ENCODE data around the gene NSMCE1. TPM values are rescaled to one million over a fixed set of nuclear protein-coding genes. Genes with fewer than 3 reads are reported as not detected.

NSMCE1 gene
- total and polyA plus RNA-seq, 2 of the 8 experiments (the other 6 are each of a cell fraction or from before 2014, with no cell fraction given), result 8.1 to 16.6 TPM

GRCh38 chr16:27284865-27285675 lies 16.5 kb upstream of the NSMCE1 start (continued):
- TF ChIP-seq CBX5 (IDR thresholded peaks at IDR 0.05; ENCODE audit: low read depth, low read length), result no peak
- TF ChIP-seq BRCA1 (IDR thresholded peaks at IDR 0.05; ENCODE audit: low read depth, low read length), result no peak

Data from H1 (cell line).